Measurements from ENCODE around the gene PBX3. TPM values are rescaled to one million over a fixed set of nuclear protein-coding genes. Genes with fewer than 3 reads are reported as not detected.

PBX3 gene
- total RNA-seq, 1 donor from 2014 or later: 10.6 TPM

DNA sequence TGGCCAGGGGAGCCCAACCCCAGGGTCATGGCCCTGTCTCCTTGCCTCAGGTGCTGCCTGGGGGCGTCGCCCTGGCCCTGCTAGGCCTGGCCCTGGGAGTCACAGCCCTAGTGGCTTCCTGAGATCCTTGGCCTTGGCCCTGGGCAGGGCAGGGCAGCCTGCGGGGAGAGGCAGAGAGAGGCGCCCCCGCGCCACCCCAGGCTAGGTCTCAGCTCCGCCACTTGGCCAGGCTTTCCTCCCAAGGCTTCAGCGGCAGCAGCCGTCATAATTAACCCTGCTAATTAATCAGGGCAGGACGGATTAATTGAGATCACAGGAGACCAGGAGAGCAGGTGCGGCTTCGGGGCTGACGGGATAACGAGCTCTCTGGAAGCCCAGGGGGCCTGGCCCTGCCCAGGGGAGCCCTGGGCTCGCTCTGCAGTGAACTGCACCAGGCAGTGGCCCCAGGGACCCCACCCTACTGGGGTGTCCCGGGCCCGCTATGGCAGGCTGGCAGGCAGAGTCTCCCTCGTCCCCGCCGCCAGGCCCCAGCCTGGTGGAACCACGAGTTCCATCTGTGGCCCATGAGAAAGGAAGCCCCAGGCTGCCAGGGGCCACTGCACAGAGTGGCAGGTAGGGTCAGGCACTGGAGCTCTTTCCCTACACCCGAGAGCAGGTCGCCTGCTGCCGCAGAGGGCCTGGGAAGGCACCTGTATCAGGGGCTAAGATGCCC is 269.6 kb downstream of the PBX3 start:
- TF ChIP-seq, protein P1, sequence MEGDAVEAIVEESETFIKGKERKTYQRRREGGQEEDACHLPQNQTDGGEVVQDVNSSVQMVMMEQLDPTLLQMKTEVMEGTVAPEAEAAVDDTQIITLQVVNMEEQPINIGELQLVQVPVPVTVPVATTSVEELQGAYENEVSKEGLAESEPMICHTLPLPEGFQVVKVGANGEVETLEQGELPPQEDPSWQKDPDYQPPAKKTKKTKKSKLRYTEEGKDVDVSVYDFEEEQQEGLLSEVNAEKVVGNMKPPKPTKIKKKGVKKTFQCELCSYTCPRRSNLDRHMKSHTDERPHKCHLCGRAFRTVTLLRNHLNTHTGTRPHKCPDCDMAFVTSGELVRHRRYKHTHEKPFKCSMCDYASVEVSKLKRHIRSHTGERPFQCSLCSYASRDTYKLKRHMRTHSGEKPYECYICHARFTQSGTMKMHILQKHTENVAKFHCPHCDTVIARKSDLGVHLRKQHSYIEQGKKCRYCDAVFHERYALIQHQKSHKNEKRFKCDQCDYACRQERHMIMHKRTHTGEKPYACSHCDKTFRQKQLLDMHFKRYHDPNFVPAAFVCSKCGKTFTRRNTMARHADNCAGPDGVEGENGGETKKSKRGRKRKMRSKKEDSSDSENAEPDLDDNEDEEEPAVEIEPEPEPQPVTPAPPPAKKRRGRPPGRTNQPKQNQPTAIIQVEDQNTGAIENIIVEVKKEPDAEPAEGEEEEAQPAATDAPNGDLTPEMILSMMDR (IDR thresholded peaks at IDR 0.05; ENCODE audit: insufficient read depth, low read length, poor library complexity, severe bottlenecking): no peak

More for the DNA sequence above, 269.6 kb downstream of the PBX3 start:
- no peaks in the 10 kb centered on the region for H3K27me3 ChIP-seq (ENCODE audit: control insufficient read depth, insufficient read depth, low read length)
- DNase-seq (ENCODE audit: low read depth): no peak
- H3K4me3 ChIP-seq (ENCODE audit: low read depth, low read length): no peak overlapping the region
- no peaks in the 10 kb centered on the region for H3K36me3 ChIP-seq (ENCODE audit: control insufficient read depth, insufficient read depth, low read length)

Other genes starting within 250 kb of the PBX3 start
- 101 and 116 TPM in 2 replicates for gene MAPKAP1, start 40.2 kb upstream of the PBX3 start, total RNA-seq

All from kidney epithelial cell (primary cell).